ENCODE measurements around the gene IFNAR2. TPM values are rescaled to one million over a fixed set of nuclear protein-coding genes. Genes with fewer than 3 reads are reported as not detected.
"Not testable (repeated sequence)": the region's sequence is repeated elsewhere in the genome, so short reads cannot be mapped to it uniquely, and the experiment has no call there.

Gene IFNAR2
- total RNA-seq, 4 donors from 2014 or later, result 6.6 to 13.2 (median 9.7) TPM

DNA sequence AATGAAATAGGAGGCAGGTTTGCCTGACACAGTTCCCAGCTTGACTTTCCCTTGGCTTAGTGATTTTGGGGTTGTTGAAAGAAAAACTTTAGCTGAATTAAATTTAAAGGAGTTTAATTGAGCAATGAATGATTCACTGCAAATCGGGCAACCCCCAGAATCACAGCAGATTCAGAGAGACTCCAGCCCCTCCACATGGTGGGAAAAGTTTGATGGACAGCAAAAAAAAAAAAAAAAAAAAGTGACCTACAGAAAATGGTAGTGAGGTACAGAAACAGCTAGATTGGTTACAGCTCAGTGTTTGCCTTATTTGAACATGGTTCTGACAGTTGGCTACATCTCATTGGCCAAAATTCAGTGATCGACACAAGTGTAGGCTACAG, 12.6 kb upstream of the IFNAR2 start:
- Histone ChIP-seq H3K36me3 (no peaks in the 10 kb centered on the region), H3K4me3 (no peak overlapping the region), H3K27me3 (no peaks in the 10 kb centered on the region), H3K4me1 (peaks cover 0 to 26% (median 9%) of the 10 kb centered on the region in 4 donors), H3K27ac (peak overlapping the region in 2 of 4 donors; percentile 84 to 85), H3K9me3 (no peaks in the 10 kb centered on the region)
- no peak for DNase-seq
- TF ChIP-seq, protein P1, sequence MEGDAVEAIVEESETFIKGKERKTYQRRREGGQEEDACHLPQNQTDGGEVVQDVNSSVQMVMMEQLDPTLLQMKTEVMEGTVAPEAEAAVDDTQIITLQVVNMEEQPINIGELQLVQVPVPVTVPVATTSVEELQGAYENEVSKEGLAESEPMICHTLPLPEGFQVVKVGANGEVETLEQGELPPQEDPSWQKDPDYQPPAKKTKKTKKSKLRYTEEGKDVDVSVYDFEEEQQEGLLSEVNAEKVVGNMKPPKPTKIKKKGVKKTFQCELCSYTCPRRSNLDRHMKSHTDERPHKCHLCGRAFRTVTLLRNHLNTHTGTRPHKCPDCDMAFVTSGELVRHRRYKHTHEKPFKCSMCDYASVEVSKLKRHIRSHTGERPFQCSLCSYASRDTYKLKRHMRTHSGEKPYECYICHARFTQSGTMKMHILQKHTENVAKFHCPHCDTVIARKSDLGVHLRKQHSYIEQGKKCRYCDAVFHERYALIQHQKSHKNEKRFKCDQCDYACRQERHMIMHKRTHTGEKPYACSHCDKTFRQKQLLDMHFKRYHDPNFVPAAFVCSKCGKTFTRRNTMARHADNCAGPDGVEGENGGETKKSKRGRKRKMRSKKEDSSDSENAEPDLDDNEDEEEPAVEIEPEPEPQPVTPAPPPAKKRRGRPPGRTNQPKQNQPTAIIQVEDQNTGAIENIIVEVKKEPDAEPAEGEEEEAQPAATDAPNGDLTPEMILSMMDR (IDR thresholded peaks at IDR 0.05), result no peak
- no peak for TF ChIP-seq POLR2A (IDR thresholded peaks at IDR 0.05)

DNA sequence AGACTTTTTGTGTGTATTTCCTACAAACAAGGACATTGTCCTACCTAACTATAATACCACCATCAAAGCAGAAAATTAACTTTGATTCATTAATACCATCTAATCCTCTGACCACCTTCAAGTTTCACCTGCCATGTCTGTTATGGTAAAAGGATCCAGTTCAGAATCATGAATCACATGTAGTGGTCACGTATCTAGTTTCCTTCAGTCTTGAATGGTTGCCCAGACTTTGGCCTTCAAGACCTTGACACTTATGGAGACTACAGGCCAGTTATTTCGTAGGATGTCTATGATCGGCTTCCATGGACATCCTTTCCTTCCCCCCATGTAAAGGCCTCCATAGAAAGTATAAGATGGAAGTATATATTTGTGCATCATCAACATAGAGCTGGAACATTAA, 10.4 kb upstream of the IFNAR2 start:
- Histone ChIP-seq H3K27ac (no peak overlapping the region), H3K36me3 (no peaks in the 10 kb centered on the region), H3K9me3 (no peaks in the 10 kb centered on the region), H3K27me3 (no peaks in the 10 kb centered on the region), H3K4me1 (peaks cover 0 to 24% (median 4%) of the 10 kb centered on the region in 4 donors), H3K4me3 (no peak overlapping the region)
- TF ChIP-seq POLR2A (IDR thresholded peaks at IDR 0.05), result no peak
- TF ChIP-seq, protein P1 (IDR thresholded peaks at IDR 0.05), result no peak
- no peak for DNase-seq

DNA sequence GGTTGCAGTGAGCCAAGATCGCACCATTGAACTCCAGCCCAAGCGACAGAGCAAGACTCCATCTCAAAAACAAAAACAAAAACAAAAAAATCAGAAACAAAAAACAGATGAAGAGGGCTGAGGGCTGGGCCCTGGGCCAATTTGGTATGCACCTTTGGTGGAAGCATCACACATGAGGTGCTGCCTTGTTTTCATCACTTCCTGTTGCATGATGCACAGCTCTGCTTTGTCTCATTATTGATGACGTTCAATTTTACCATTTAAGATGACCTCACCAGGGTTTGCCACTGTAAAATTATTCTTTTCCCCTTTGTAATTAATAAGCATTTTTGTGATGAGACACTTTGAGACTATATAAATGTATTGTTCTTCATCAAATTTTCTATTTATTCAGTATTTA, 9.8 kb upstream of the IFNAR2 start:
- no peaks in the 10 kb centered on the region for H3K9me3 ChIP-seq
- H3K27me3 ChIP-seq, result no peaks in the 10 kb centered on the region
- H3K4me1 ChIP-seq, result peaks cover 0 to 19% (median 1%) of the 10 kb centered on the region in 4 donors
- no peak overlapping the region for H3K27ac ChIP-seq
- DNase-seq, result no peak
- no peaks in the 10 kb centered on the region for H3K36me3 ChIP-seq
- TF ChIP-seq POLR2A (IDR thresholded peaks at IDR 0.05), result no peak
- TF ChIP-seq, protein P1 (IDR thresholded peaks at IDR 0.05), result no peak
- H3K4me3 ChIP-seq, result no peak overlapping the region

DNA sequence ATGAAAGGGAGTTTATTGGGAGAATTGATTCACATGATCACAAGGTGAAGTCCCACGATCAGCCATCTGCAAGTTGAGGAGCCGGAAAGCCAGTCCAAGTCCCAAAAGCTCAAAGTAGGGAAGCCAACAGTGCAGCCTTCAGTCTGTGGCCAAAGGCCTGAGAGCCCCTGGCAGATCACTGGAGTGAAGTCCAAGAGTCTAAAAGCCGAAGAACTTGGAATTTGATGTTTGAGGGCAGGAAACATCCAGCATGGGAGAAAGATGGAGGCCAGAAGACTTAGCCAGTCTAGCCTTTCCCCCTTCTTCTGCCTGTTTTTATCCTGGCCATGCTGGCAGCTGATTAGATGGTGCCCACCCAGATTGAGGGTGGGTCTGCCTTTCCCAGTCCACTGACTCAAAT, 4.4 kb upstream of the IFNAR2 start:
- H3K9me3 ChIP-seq, H3K4me1 ChIP-seq, H3K36me3 ChIP-seq, H3K27ac ChIP-seq, H3K27me3 ChIP-seq, H3K4me3 ChIP-seq, DNase-seq: not testable (repeated sequence)

DNA sequence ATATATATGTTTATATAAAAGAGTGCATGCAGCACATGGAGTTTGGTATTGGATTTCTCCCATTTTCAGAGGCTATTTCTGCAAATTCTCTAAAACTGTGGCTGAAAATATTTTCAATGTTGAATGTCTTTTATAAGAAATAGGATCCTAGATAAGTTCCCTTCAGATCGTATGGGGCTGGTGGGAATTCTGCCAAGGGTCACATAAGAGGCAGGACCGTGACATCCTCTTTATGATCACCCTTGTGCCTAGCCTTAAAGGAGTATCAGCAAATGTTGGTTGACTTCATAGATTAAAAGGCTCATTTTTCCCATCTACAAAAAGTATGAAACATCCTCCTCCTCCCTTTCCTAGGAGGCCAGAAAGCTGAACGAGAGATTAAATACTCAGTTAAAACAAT, 1.3 kb upstream of the IFNAR2 start:
- no peak for TF ChIP-seq POLR2A (IDR thresholded peaks at IDR 0.05)
- TF ChIP-seq, protein P1 (IDR thresholded peaks at IDR 0.05), result no peak
- Histone ChIP-seq H3K4me1 (peaks cover 0 to 18% (median 4%) of the 10 kb centered on the region in 4 donors), H3K9me3 (no peaks in the 10 kb centered on the region), H3K27ac (no peak overlapping the region), H3K36me3 (no peaks in the 10 kb centered on the region), H3K27me3 (no peaks in the 10 kb centered on the region), H3K4me3 (no peak overlapping the region)
- DNase-seq, result no peak

DNA sequence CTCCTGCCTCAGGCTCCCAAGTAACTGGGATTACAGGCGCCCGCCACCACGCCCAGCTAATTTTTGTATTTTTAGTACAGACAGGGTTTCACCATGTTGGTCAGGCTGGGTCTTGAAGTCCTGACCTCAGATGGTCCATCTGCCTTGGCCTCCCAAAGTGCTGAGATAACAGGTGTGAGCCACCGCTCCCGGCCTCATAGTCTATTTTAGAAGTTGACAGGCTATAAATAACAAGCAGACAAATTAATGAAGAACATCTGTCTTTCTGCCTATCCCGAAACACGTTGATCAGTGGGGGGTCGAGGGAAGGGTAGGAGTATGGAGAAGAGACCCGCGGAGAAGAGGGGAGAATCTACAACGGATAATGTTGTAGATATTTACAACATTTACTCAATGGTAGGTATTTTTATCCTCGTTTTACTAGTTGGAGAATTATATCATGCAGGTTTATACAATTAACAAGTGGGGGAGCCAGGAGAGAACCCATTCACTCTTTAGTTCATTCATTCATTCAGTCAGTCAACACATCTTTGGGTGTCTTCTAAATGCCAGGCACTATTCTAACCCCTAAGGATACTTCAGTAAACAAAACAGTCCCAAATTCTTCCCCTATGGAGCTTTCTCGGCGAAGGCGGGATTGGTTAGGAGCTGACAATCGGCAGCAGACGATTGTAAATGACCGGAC, 497 bp upstream of the IFNAR2 start:
- Histone ChIP-seq H3K36me3 (no peaks in the 10 kb centered on the region), H3K4me3 (peak overlapping the region; percentile 94 to 99 (median 98)), H3K27ac (peak overlapping the region; percentile 96 to 100 (median 98)), H3K4me1 (peaks cover 0 to 18% (median 5%) of the 10 kb centered on the region in 4 donors), H3K27me3 (no peaks in the 10 kb centered on the region), H3K9me3 (no peaks in the 10 kb centered on the region)
- DNase-seq, result no peak
- no peak for TF ChIP-seq POLR2A (IDR thresholded peaks at IDR 0.05)
- TF ChIP-seq, protein P1 (IDR thresholded peaks at IDR 0.05), result no peak

Data from Peyer's patch (tissue), 4 donors.